Measurements from ENCODE around the gene MAD2L1. TPM values are rescaled to one million over a fixed set of nuclear protein-coding genes. Genes with fewer than 3 reads are reported as not detected.
A peak's percentile ranks its signal among the peaks of the same experiment; 100 is the strongest.

Gene MAD2L1
- total RNA-seq, 1 donor = 2.9 TPM

DNA sequence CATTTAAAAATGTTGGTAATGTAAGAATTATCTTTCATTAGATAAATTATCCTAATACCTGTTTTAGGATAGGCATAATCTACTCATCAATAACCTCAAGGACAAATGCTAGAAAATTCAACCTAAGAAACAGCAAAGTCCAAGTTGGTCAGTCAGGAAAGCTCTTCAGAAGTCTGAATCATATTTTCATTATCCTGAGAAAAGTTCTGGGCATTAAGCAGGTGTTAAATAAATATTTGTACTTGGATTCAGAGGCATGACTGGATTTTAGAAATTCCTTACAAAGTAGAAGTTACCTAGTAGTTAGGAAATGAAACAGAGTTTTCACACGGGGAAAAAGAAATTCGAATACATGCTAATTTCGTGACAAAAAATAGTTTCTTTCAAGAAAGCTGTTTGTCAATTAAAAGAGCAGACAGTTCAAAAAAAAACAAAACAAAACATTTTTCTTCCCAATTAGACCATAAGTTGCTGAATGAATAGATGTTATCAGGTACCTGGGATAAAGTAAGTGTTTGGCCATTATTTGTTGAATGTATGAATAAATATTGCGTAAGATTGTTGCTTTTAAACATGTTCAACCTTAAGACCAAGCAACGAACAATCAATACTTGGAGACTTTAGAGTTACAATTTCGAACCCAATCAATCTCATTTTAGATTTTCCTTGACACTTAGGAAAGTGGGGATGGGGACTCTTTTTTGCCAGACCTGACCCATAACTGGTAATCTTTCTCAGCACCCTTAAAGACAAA lies 48.5 kb downstream of the MAD2L1 start:
- Histone ChIP-seq H3K27me3 (ENCODE audit: insufficient read depth, low read length) (no peaks in the 10 kb centered on the region), H2AFZ (ENCODE audit: low read length) (no peak overlapping the region), H4K20me1 (ENCODE audit: insufficient read depth, low read length) (no peaks in the 10 kb centered on the region), H3K9me3 (ENCODE audit: low read depth, low read length) (no peaks in the 10 kb centered on the region), H3K27ac (ENCODE audit: low read depth, low read length) (no peak overlapping the region), H3K79me2 (ENCODE audit: insufficient read depth, low read length) (no peaks in the 10 kb centered on the region), H3K4me1 (ENCODE audit: insufficient read depth, low read length) (no peaks in the 10 kb centered on the region), H3K4me3 (ENCODE audit: insufficient read depth, low read length) (no peak overlapping the region), H3K4me2 (ENCODE audit: insufficient read depth, low read length) (no peak overlapping the region), H3K36me3 (ENCODE audit: insufficient read depth, low read length) (no peaks in the 10 kb centered on the region)
- TF ChIP-seq, protein P1, sequence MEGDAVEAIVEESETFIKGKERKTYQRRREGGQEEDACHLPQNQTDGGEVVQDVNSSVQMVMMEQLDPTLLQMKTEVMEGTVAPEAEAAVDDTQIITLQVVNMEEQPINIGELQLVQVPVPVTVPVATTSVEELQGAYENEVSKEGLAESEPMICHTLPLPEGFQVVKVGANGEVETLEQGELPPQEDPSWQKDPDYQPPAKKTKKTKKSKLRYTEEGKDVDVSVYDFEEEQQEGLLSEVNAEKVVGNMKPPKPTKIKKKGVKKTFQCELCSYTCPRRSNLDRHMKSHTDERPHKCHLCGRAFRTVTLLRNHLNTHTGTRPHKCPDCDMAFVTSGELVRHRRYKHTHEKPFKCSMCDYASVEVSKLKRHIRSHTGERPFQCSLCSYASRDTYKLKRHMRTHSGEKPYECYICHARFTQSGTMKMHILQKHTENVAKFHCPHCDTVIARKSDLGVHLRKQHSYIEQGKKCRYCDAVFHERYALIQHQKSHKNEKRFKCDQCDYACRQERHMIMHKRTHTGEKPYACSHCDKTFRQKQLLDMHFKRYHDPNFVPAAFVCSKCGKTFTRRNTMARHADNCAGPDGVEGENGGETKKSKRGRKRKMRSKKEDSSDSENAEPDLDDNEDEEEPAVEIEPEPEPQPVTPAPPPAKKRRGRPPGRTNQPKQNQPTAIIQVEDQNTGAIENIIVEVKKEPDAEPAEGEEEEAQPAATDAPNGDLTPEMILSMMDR (IDR thresholded peaks at IDR 0.05; ENCODE audit: extremely low read depth, low read depth, low read length) = no peak
- DNase-seq (ENCODE audit: insufficient read length, low spot score, missing footprints) = no peak

DNA sequence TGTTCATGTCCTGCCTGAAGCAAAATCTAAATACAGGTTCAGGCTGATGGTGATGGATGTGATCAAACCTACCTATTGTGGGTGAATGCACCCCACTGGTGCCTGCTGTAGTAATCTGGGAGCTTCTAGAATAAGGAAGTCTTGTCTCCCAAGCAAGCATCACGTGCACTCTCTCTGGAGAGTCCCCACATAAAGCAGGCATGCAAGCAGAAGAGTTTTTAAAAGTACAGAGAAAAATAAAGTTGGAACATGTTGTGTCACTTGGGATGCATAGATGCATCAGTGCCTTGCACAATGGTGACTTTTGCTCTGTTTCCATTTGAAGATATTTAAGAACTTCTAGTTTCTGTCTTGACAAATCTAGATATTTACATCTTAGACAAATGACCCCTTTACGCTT lies 54.9 kb downstream of the MAD2L1 start:
- Histone ChIP-seq H3K36me3 (ENCODE audit: insufficient read depth, low read length) (no peaks in the 10 kb centered on the region), H3K4me1 (ENCODE audit: insufficient read depth, low read length) (peaks cover 14% of the 10 kb centered on the region), H4K20me1 (ENCODE audit: insufficient read depth, low read length) (no peaks in the 10 kb centered on the region), H2AFZ (ENCODE audit: low read length) (peak overlapping the region; percentile 28), H3K27me3 (ENCODE audit: insufficient read depth, low read length) (no peaks in the 10 kb centered on the region), H3K4me2 (ENCODE audit: insufficient read depth, low read length) (no peak overlapping the region), H3K9me3 (ENCODE audit: low read depth, low read length) (no peaks in the 10 kb centered on the region), H3K79me2 (ENCODE audit: insufficient read depth, low read length) (no peaks in the 10 kb centered on the region), H3K4me3 (ENCODE audit: insufficient read depth, low read length) (no peak overlapping the region), H3K27ac (ENCODE audit: low read depth, low read length) (no peak overlapping the region)
- peak; percentile 42 for DNase-seq (ENCODE audit: insufficient read length, low spot score, missing footprints)
- TF ChIP-seq, protein P1 (IDR thresholded peaks at IDR 0.05; ENCODE audit: extremely low read depth, low read depth, low read length) = no peak

DNA sequence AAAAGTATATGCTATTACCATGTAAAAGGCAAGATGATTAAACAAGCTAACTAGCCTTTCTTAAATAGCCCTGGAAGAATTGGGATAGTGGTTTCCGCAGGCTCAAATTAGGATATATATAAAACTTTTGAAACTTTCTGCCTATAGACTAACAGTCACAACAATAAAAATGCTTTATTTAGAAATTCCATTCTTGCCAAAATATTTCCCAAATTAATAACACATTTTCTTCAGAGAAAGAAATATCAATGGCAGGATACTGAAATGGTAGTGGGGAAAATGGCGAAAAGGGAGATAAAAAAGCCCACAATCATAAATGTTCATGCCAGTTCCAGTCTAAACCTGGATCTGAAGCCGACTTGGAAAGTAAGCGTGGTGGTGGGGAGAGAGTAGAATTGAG lies 56.0 kb downstream of the MAD2L1 start:
- no peaks in the 10 kb centered on the region for H3K36me3 ChIP-seq (ENCODE audit: insufficient read depth, low read length)
- no peaks in the 10 kb centered on the region for H3K9me3 ChIP-seq (ENCODE audit: low read depth, low read length)
- H3K4me2 ChIP-seq (ENCODE audit: insufficient read depth, low read length) = no peak overlapping the region
- H3K27me3 ChIP-seq (ENCODE audit: insufficient read depth, low read length) = no peaks in the 10 kb centered on the region
- no peak overlapping the region for H2AFZ ChIP-seq (ENCODE audit: low read length)
- H3K79me2 ChIP-seq (ENCODE audit: insufficient read depth, low read length) = no peaks in the 10 kb centered on the region
- H3K4me1 ChIP-seq (ENCODE audit: insufficient read depth, low read length) = peaks cover 16% of the 10 kb centered on the region
- DNase-seq (ENCODE audit: insufficient read length, low spot score, missing footprints) = no peak
- TF ChIP-seq, protein P1 (IDR thresholded peaks at IDR 0.05; ENCODE audit: extremely low read depth, low read depth, low read length) = no peak
- H3K4me3 ChIP-seq (ENCODE audit: insufficient read depth, low read length) = no peak overlapping the region
- H4K20me1 ChIP-seq (ENCODE audit: insufficient read depth, low read length) = no peaks in the 10 kb centered on the region
- H3K27ac ChIP-seq (ENCODE audit: low read depth, low read length) = no peak overlapping the region

DNA sequence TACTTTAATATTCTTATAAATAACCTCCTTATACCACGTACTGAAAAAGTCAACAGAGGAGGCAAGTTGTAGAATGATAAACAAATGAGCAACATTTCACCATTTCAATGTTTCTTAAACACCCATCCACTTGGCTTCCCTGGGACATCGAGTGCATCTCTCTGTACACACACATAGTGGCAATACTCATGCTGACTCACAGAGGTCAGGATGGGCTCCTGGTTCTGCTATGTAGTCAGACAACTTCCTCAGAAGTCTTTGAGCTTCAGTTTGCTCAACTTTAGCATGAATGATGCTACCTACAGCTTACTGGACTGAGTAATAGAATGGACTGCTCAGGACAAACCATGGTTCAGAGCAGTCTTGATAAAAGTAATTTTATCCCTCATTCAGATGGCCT lies 56.9 kb downstream of the MAD2L1 start:
- H3K9me3 ChIP-seq (ENCODE audit: low read depth, low read length) = no peaks in the 10 kb centered on the region
- no peaks in the 10 kb centered on the region for H3K36me3 ChIP-seq (ENCODE audit: insufficient read depth, low read length)
- H2AFZ ChIP-seq (ENCODE audit: low read length) = no peak overlapping the region
- H3K4me1 ChIP-seq (ENCODE audit: insufficient read depth, low read length) = peaks cover 16% of the 10 kb centered on the region
- DNase-seq (ENCODE audit: insufficient read length, low spot score, missing footprints) = peak; percentile 17
- TF ChIP-seq, protein P1 (IDR thresholded peaks at IDR 0.05; ENCODE audit: extremely low read depth, low read depth, low read length) = no peak
- no peaks in the 10 kb centered on the region for H3K27me3 ChIP-seq (ENCODE audit: insufficient read depth, low read length)
- no peak overlapping the region for H3K4me3 ChIP-seq (ENCODE audit: insufficient read depth, low read length)
- no peaks in the 10 kb centered on the region for H3K79me2 ChIP-seq (ENCODE audit: insufficient read depth, low read length)
- peak overlapping the region; percentile 7 for H3K27ac ChIP-seq (ENCODE audit: low read depth, low read length)
- no peak overlapping the region for H3K4me2 ChIP-seq (ENCODE audit: insufficient read depth, low read length)
- H4K20me1 ChIP-seq (ENCODE audit: insufficient read depth, low read length) = no peaks in the 10 kb centered on the region
